GM20000 (cell line): ENCODE results near the gene HEMGN.
"Not testable (repeated sequence)": the region's sequence is repeated elsewhere in the genome, so short reads cannot be mapped to it uniquely, and the experiment has no call there.

Experiments
- DNase-seq: peaks from one replicate; pipeline ENCODE4 v3.0.0; 2012; ENCODE audit warnings: low spot score
- CTCF ChIP-seq: IDR thresholded peaks from 2 replicates; pipeline ENCODE4 v1.5.1; 2012; ENCODE audit warnings: mild to moderate bottlenecking, control low read depth; ENCODE audit errors: extremely low read depth, missing control alignments

Gene HEMGN

GRCh38 chr9:97982683-97983588, 45.0 kb upstream of the HEMGN start, which contains the start of gene ANP32B:
ANP32B (plus strand) TSS chr9:97983341; CDS start chr9:97983556, 215 bp downstream.
- DNase-seq: peak; percentile 97
- TF ChIP-seq CTCF: peak; percentile 73

GRCh38 chr9:97981846-97982682, 44.1 kb upstream of the HEMGN start:
- no peak for DNase-seq
- TF ChIP-seq CTCF: no peak

GRCh38 chr9:97980918-97981845, 43.2 kb upstream of the HEMGN start:
- no peak for DNase-seq
- TF ChIP-seq CTCF: no peak

GRCh38 chr9:97980479-97980803, 42.5 kb upstream of the HEMGN start:
- no peak for TF ChIP-seq CTCF
- no peak for DNase-seq

- no peak for TF ChIP-seq CTCF
- DNase-seq: no peak
Observed at GRCh38 chr9:97979788-97980478, 42.0 kb upstream of the HEMGN start.

GRCh38 chr9:97978371-97979130, 40.6 kb upstream of the HEMGN start:
- DNase-seq: no peak
- TF ChIP-seq CTCF: no peak

- not testable (repeated sequence) for DNase-seq
Observed at GRCh38 chr9:97976633-97977032, 38.7 kb upstream of the HEMGN start.
